Fibroblast of pulmonary artery (primary cell): ENCODE results near the gene TKFC.

Experiments used
- DNase-seq: peaks from one replicate; pipeline ENCODE4 v3.0.0-alpha.2; 2010; ENCODE audit warnings: low read depth
- H3K4me3 ChIP-seq: replicated peaks from 2 replicates; pipeline ENCODE4 v1.5.1; 2011; ENCODE audit warnings: low read depth, mild to moderate bottlenecking, control low read depth, low read length, moderate library complexity
- CTCF ChIP-seq: IDR thresholded peaks from 2 replicates; pipeline ENCODE4 v1.5.1; 2011; ENCODE audit warnings: mild to moderate bottlenecking, control low read depth, low read length, inconsistent platforms; ENCODE audit errors: missing control alignments

TKFC gene

GRCh38 chr11:61367406-61367805 lies 34.4 kb downstream of the TKFC start:
- no peak overlapping the region for H3K4me3 ChIP-seq
- no peak for DNase-seq
- no peak for TF ChIP-seq CTCF

GRCh38 chr11:61368646-61369045 lies 35.6 kb downstream of the TKFC start:
- DNase-seq = no peak
- no peak for TF ChIP-seq CTCF
- H3K4me3 ChIP-seq = no peak overlapping the region

- TF ChIP-seq CTCF = no peak
- peak; percentile 80 for DNase-seq
Observed at GRCh38 chr11:61369372-61370348, 36.6 kb downstream of the TKFC start.

GRCh38 chr11:61370349-61371005 lies 37.4 kb downstream of the TKFC start:
- DNase-seq = no peak
- no peak overlapping the region for H3K4me3 ChIP-seq
- TF ChIP-seq CTCF = no peak

More at GRCh38 chr11:61369372-61370348, 36.6 kb downstream of the TKFC start:
- H3K4me3 ChIP-seq = no peak overlapping the region

- DNase-seq = no peak
- no peak overlapping the region for H3K4me3 ChIP-seq
- TF ChIP-seq CTCF = no peak
Observed at GRCh38 chr11:61372659-61373420, 39.8 kb downstream of the TKFC start.

- no peak overlapping the region for H3K4me3 ChIP-seq
- no peak for DNase-seq
- TF ChIP-seq CTCF = no peak
Observed at GRCh38 chr11:61375761-61376108, 42.7 kb downstream of the TKFC start.
